ENCODE measurements around the gene ANO7.

ANO7 gene

DNA sequence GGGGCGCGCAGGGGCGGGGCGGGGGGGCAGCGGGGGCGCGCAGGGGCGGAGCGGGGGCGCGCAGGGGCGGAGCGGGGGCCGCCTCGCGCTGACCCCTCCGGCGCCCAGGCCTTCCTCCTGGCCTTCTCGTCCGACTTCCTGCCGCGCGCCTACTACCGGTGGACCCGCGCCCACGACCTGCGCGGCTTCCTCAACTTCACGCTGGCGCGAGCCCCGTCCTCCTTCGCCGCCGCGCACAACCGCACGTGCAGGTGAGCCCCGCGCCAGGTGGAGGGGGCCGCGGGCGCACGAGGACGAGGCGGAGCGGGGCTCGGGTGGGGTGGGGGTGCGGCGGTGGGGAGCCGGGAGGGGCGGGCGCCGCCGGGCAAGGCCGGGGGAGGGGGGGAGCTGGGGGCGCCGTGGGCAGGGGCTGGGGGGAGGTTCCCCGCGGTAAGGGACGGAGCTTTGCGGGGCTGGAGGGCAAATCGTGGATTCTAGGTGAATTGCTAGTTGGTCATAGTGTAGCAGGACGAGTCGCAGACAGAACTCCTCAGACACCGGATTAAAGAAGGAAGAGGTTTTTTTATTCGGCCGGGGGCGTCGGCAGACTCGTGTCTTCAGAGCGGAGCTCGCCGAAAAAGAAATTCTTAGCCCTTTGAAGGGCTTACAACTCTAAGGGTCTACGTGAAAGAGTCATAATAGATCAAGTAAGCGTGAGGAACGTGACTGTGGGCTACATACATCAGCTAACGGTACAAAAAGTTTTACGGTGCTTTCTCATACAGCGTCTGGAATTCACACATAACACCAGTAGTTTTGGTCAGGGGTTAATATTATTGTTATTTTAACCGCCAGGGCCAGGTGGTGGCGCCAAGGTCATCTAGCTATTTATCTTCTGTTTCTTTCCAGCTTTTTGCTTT lies 29.9 kb downstream of the ANO7 start:
- TF ChIP-seq EZH2phosphoT487 (IDR thresholded peaks at IDR 0.05; ENCODE audit: low read depth), result no peak
- TF ChIP-seq CTCF (IDR thresholded peaks at IDR 0.05; ENCODE audit: low read depth, low read length), result peak; percentile 35
- Histone ChIP-seq H3K4me2 (ENCODE audit: low read length) (peak overlapping the region; percentile 85), H3K27ac (ENCODE audit: low read length) (no peak overlapping the region), H3K36me3 (replicated peaks; ENCODE audit: low read depth, low read length) (no peaks in the 10 kb centered on the region), H3K9me3 (ENCODE audit: insufficient read depth, low read length) (no peaks in the 10 kb centered on the region), H2AFZ (ENCODE audit: low read depth, low read length) (peak overlapping the region; percentile 65; the same call in 1 of the 2 replicates), H4K20me1 (ENCODE audit: insufficient read depth, low read length) (no peaks in the 10 kb centered on the region), H3K4me3 (ENCODE audit: low read length) (peak overlapping the region; percentile 85), H3K4me1 (ENCODE audit: low read length) (no peaks in the 10 kb centered on the region), H3K27me3 (ENCODE audit: low read depth, low read length) (0 out of 2 replicates have a peak, but pooled peaks cover 4% of the 10 kb centered on the region), H3K9ac (ENCODE audit: low read length) (peak overlapping the region; percentile 53; the same call in 1 of the 2 replicates), H3K79me2 (ENCODE audit: low read length) (no peaks in the 10 kb centered on the region)

- peak; percentile 24; the same call in 1 of the 2 replicates for TF ChIP-seq CTCF (IDR thresholded peaks at IDR 0.05; ENCODE audit: low read depth, low read length)
- no peak for TF ChIP-seq EZH2phosphoT487 (IDR thresholded peaks at IDR 0.05; ENCODE audit: low read depth)
- Histone ChIP-seq H3K27me3 (ENCODE audit: low read depth, low read length) (0 out of 2 replicates have a peak, but pooled peaks cover 4% of the 10 kb centered on the region), H3K27ac (ENCODE audit: low read length) (no peak overlapping the region), H3K36me3 (replicated peaks; ENCODE audit: low read depth, low read length) (no peaks in the 10 kb centered on the region), H3K4me1 (ENCODE audit: low read length) (no peaks in the 10 kb centered on the region), H3K79me2 (ENCODE audit: low read length) (no peaks in the 10 kb centered on the region), H3K9me3 (ENCODE audit: insufficient read depth, low read length) (no peaks in the 10 kb centered on the region), H4K20me1 (ENCODE audit: insufficient read depth, low read length) (no peaks in the 10 kb centered on the region), H2AFZ (ENCODE audit: low read depth, low read length) (no peak overlapping the region; the same call in 1 of the 2 replicates), H3K9ac (ENCODE audit: low read length) (peak overlapping the region; percentile 53; the same call in 1 of the 2 replicates), H3K4me3 (ENCODE audit: low read length) (peak overlapping the region; percentile 85), H3K4me2 (ENCODE audit: low read length) (peak overlapping the region; percentile 85)
Measured at GRCh38 chr2:241219030-241219382, 30.5 kb downstream of the ANO7 start.

GRCh38 chr2:241219856-241220356 lies 31.4 kb downstream of the ANO7 start:
- Histone ChIP-seq H3K27ac (ENCODE audit: low read length) (no peak overlapping the region), H2AFZ (ENCODE audit: low read depth, low read length) (no peak overlapping the region), H3K4me2 (ENCODE audit: low read length) (no peak overlapping the region)

GRCh38 chr2:241223211-241224017 lies 34.9 kb downstream of the ANO7 start:
- TF ChIP-seq EZH2phosphoT487 (IDR thresholded peaks at IDR 0.05; ENCODE audit: low read depth) (no peak), CTCF (IDR thresholded peaks at IDR 0.05; ENCODE audit: low read depth, low read length) (no peak)
- H3K4me2 ChIP-seq (ENCODE audit: low read length), result no peak overlapping the region
- no peak overlapping the region for H3K9ac ChIP-seq (ENCODE audit: low read length)
- H2AFZ ChIP-seq (ENCODE audit: low read depth, low read length), result no peak overlapping the region
- H3K4me3 ChIP-seq (ENCODE audit: low read length), result no peak overlapping the region
- no peaks in the 10 kb centered on the region for H3K4me1 ChIP-seq (ENCODE audit: low read length)
- no peak overlapping the region for H3K27ac ChIP-seq (ENCODE audit: low read length)
- no peaks in the 10 kb centered on the region for H3K9me3 ChIP-seq (ENCODE audit: insufficient read depth, low read length)
- peaks cover 13% of the 10 kb centered on the region for H3K36me3 ChIP-seq (replicated peaks; ENCODE audit: low read depth, low read length)
- no peaks in the 10 kb centered on the region for H3K27me3 ChIP-seq (ENCODE audit: low read depth, low read length)
- no peaks in the 10 kb centered on the region for H3K79me2 ChIP-seq (ENCODE audit: low read length)
- no peaks in the 10 kb centered on the region for H4K20me1 ChIP-seq (ENCODE audit: insufficient read depth, low read length)

More at GRCh38 chr2:241219856-241220356, 31.4 kb downstream of the ANO7 start:
- H3K9ac ChIP-seq (ENCODE audit: low read length), result no peak overlapping the region
- no peaks in the 10 kb centered on the region for H3K36me3 ChIP-seq (replicated peaks; ENCODE audit: low read depth, low read length)
- no peaks in the 10 kb centered on the region for H3K79me2 ChIP-seq (ENCODE audit: low read length)
- TF ChIP-seq EZH2phosphoT487 (IDR thresholded peaks at IDR 0.05; ENCODE audit: low read depth), result no peak
- no peaks in the 10 kb centered on the region for H4K20me1 ChIP-seq (ENCODE audit: insufficient read depth, low read length)
- H3K4me3 ChIP-seq (ENCODE audit: low read length), result no peak overlapping the region
- 0 out of 2 replicates have a peak, but pooled peaks cover 4% of the 10 kb centered on the region for H3K27me3 ChIP-seq (ENCODE audit: low read depth, low read length)
- no peaks in the 10 kb centered on the region for H3K9me3 ChIP-seq (ENCODE audit: insufficient read depth, low read length)
- no peaks in the 10 kb centered on the region for H3K4me1 ChIP-seq (ENCODE audit: low read length)

Data from OCI-LY3 (cell line).